Left ventricle myocardium inferior (tissue), 1 donor: ENCODE measurements around the gene NT5C1B. TPM values are rescaled to one million over a fixed set of nuclear protein-coding genes. Genes with fewer than 3 reads are reported as not detected.

Source experiments
- DNase-seq: peaks from one replicate; pipeline ENCODE4 v3.0.0-alpha.2; 2020
- H3K27ac ChIP-seq: fragments of 200-600 bp; replicated peaks from 2 replicates; pipeline ENCODE4 v1.8.0; 2021
- H3K27me3 ChIP-seq: fragments of 200-600 bp; 2 replicates; pipeline ENCODE4 v1.8.0; 2021; ENCODE audit warnings: low read depth
- H3K36me3 ChIP-seq: fragments of 200-600 bp; 2 replicates; pipeline ENCODE4 v1.8.0; 2021
- H3K4me1 ChIP-seq: fragments of 200-600 bp; 2 replicates; pipeline ENCODE4 v1.8.0; 2021
- H3K4me3 ChIP-seq: fragments of 200-600 bp; 2 replicates; pipeline ENCODE4 v1.8.0; 2021; ENCODE audit warnings: mild to moderate bottlenecking, moderate library complexity
- H3K9me3 ChIP-seq: fragments of 200-600 bp; replicated peaks from 2 replicates; pipeline ENCODE4 v1.8.0; 2021
- intact Hi-C: fragments of 100-400 bp; cut with micrococcal nuclease; formaldehyde crosslinking; loops from one replicate; pipeline ENCODE4 v1.11.0; 2022
- total RNA-seq: library from RNA; stranded (reverse); fragmentation: NEBNext Ultra II Directional; extraction: Animal tissue kit (Norgen Biotek cat#: 25700); gene quantifications from one replicate; pipeline ENCODE4 v1.2.1, GENCODE V29; 2021
- TF ChIP-seq, protein P1 (sequence below): fragments of 200-600 bp; IDR thresholded peaks from 2 replicates; pipeline ENCODE4 v1.8.0; 2021; ENCODE audit warnings: antibody characterized with exemption, mild to moderate bottlenecking, borderline replicate concordance
- donor health status: DM: no; HTN: yes; CAD: no; lungs with severe emphysema.

The NT5C1B gene
- total RNA-seq, 1 donor from 2014 or later = not detected

DNA sequence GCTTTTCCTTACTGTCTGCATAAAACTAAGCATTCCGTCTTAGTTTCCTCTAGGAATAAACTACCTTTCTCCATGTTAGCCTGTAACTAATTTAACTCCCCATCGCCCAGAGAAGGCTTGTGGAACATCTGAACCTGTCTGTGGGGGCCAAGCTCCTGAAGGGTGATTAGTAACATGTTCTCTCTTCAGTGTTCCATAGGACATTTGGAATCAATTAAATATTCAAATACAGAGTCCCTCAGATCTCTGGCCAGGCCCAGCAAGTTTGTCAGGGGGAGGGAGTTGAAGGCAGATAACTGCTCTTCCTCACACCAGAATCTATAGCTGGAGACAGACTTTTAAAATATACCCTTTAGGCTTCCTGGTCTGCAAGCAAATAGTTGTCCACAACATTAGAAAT is 37.7 kb downstream of the NT5C1B start:
- Histone ChIP-seq H3K27me3 (no peaks in the 10 kb centered on the region), H3K9me3 (no peaks in the 10 kb centered on the region), H3K4me3 (no peak overlapping the region), H3K36me3 (peaks cover 15% of the 10 kb centered on the region), H3K4me1 (peaks cover 78% of the 10 kb centered on the region), H3K27ac (peak overlapping the region; percentile 42)
- TF ChIP-seq, protein P1, sequence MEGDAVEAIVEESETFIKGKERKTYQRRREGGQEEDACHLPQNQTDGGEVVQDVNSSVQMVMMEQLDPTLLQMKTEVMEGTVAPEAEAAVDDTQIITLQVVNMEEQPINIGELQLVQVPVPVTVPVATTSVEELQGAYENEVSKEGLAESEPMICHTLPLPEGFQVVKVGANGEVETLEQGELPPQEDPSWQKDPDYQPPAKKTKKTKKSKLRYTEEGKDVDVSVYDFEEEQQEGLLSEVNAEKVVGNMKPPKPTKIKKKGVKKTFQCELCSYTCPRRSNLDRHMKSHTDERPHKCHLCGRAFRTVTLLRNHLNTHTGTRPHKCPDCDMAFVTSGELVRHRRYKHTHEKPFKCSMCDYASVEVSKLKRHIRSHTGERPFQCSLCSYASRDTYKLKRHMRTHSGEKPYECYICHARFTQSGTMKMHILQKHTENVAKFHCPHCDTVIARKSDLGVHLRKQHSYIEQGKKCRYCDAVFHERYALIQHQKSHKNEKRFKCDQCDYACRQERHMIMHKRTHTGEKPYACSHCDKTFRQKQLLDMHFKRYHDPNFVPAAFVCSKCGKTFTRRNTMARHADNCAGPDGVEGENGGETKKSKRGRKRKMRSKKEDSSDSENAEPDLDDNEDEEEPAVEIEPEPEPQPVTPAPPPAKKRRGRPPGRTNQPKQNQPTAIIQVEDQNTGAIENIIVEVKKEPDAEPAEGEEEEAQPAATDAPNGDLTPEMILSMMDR = no peak
- no peak for DNase-seq
- intact Hi-C loops = no loop called here

DNA sequence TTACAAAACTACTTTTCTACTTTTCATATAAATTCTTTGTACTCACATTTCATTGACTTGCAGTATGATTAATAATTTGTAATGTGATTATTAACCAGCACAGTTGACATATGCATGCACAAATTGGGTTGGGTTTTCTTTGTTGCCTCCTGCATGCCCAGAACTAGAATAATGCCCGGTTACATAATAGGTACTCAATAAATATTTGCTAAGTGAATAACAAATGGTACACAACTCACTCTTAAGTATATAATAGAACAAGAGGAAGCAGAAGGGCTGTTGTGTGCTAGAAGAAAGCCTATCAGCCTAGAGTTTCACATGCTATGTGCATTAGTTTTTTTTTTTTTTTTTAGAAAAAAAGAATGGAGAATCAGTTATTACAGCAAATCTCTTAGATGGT is 38.2 kb downstream of the NT5C1B start:
- Histone ChIP-seq H3K27ac (peak overlapping the region; percentile 42), H3K9me3 (no peaks in the 10 kb centered on the region), H3K4me3 (no peak overlapping the region), H3K4me1 (peaks cover 78% of the 10 kb centered on the region), H3K36me3 (peaks cover 15% of the 10 kb centered on the region), H3K27me3 (no peaks in the 10 kb centered on the region)
- DNase-seq = no peak
- TF ChIP-seq, protein P1 = no peak
- intact Hi-C loops = no loop called here

GRCh38 chr2:18550433-18550832 is 38.9 kb downstream of the NT5C1B start:
- TF ChIP-seq, protein P1 = no peak
- Histone ChIP-seq H3K9me3 (no peaks in the 10 kb centered on the region), H3K4me1 (peaks cover 74% of the 10 kb centered on the region), H3K4me3 (no peak overlapping the region), H3K36me3 (peaks cover 9% of the 10 kb centered on the region), H3K27me3 (no peaks in the 10 kb centered on the region), H3K27ac (peak overlapping the region; percentile 1)
- intact Hi-C loops = no loop called here
- no peak for DNase-seq

- H3K4me1 ChIP-seq = peaks cover 67% of the 10 kb centered on the region
- TF ChIP-seq, protein P1 = no peak
- no peaks in the 10 kb centered on the region for H3K27me3 ChIP-seq
- no peaks in the 10 kb centered on the region for H3K36me3 ChIP-seq
- DNase-seq = no peak
- no peak overlapping the region for H3K27ac ChIP-seq
- H3K4me3 ChIP-seq = no peak overlapping the region
- intact Hi-C loops = no loop called here
- H3K9me3 ChIP-seq = no peaks in the 10 kb centered on the region
These were observed 40.3 kb downstream of the NT5C1B start for GRCh38 chr2:18549083-18549482.

GRCh38 chr2:18548621-18549020 is 40.7 kb downstream of the NT5C1B start:
- no peak overlapping the region for H3K27ac ChIP-seq
- H3K27me3 ChIP-seq = no peaks in the 10 kb centered on the region
- H3K9me3 ChIP-seq = no peaks in the 10 kb centered on the region
- TF ChIP-seq, protein P1 = no peak
- no peak for DNase-seq
- intact Hi-C loops = no loop called here
- H3K36me3 ChIP-seq = no peaks in the 10 kb centered on the region
- H3K4me1 ChIP-seq = peaks cover 67% of the 10 kb centered on the region
- H3K4me3 ChIP-seq = no peak overlapping the region

DNA sequence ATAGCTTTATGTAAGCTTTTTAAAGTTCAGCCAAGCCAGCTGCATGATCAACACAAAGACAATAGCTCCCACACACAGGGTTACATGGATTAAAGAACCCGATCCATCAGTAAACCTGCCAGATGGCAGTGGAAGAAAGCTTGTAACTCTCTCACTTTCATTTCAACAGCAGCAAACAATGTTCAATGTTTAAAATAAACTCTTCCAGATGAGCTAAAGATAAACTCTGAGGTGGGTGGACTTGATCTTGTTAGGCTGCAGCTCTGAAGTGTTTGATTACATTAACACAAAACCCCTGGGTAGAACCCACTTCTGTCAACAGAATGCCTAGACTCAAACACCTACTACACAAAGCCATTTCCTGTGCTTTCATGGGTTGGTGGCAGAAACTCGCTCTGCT is 42.8 kb downstream of the NT5C1B start:
- intact Hi-C loops = no loop called here
- H3K4me1 ChIP-seq = peaks cover 53% of the 10 kb centered on the region
- no peaks in the 10 kb centered on the region for H3K27me3 ChIP-seq
- H3K27ac ChIP-seq = no peak overlapping the region
- no peak overlapping the region for H3K4me3 ChIP-seq
- TF ChIP-seq, protein P1 = no peak
- DNase-seq = no peak
- H3K36me3 ChIP-seq = no peaks in the 10 kb centered on the region
- no peaks in the 10 kb centered on the region for H3K9me3 ChIP-seq
